K562 (cell line): Measurements from ENCODE around the gene ZKSCAN7. TPM values are rescaled to one million over a fixed set of nuclear protein-coding genes. Genes with fewer than 3 reads are reported as not detected.

Source experiments
- ATAC-seq: fragments of 200-7000 bp; cut with Tn5 transposase; 3 replicates; pipeline ENCODE4 v1.9.1; 2020; ENCODE audit warnings: moderate library complexity
- BruUV-seq: library from RNA; stranded (reverse); fragments of 400-500 nt; replicated peaks from 2 replicates; lab custom pipeline; 2021; lab: Mats Ljungman, UMichigan
- CTCF ChIA-PET: fragments of 300-600 bp; formaldehyde crosslinking; extraction: SDS; loops from one replicate; lab custom pipeline; 2021; ENCODE audit warnings: low intra/inter-chr PET ratio; lab: Yijun Ruan, JAX
- POLR2A ChIA-PET: fragments of 300-600, 350-650 bp; sonication (Branson Sonifier 250); formaldehyde crosslinking; extraction: SDS; loops from one replicate; lab custom pipeline; 2021; ENCODE audit warnings: antibody characterized with exemption, inconsistent platforms; lab: Yijun Ruan, JAX
- DNase-seq, 4 experiments: peaks; one replicate each; pipeline versions ENCODE4 v3.0.0 to v3.0.0-alpha.2; 2011 to 2018; ENCODE audit warnings: low spot score in 3 of 4, mixed read lengths in 3 of 4; ENCODE audit errors: extremely low read depth in 1 of 4
- FAIRE-seq: peaks from 2 replicates; lab custom pipeline; 2011; peaks lifted over from hg19 to GRCh38; lab: Jason Lieb, UNC
- H2AFZ ChIP-seq: 2 replicates; pipeline ENCODE4 v1.6.0; 2011; ENCODE audit warnings: low read depth, low read length, control low read depth, inconsistent platforms
- H3K27ac ChIP-seq: fragments of 200-600 bp; 3 replicates; pipeline ENCODE4 v1.8.0; 2011; ENCODE audit warnings: low read depth, mild to moderate bottlenecking, control low read depth, inconsistent platforms, low read length, moderate library complexity, mixed read lengths; ENCODE audit errors: extremely low read depth
- H3K27me3 ChIP-seq, 2 experiments: fragments of 300-600 bp in 1 of 2; 2 replicates in 1 of 2; 3 replicates in 1 of 2; pipeline versions ENCODE4 v1.6.0 to v1.8.0; 2011; ENCODE audit warnings: inconsistent platforms in 2 of 2, low read length in 2 of 2, mild to moderate bottlenecking in 1 of 2, mixed read lengths in 1 of 2, moderate library complexity in 1 of 2; ENCODE audit not compliant: control insufficient read depth in 2 of 2, insufficient read depth in 2 of 2
- H3K36me3 ChIP-seq: fragments of 300-600 bp; 3 replicates; pipeline ENCODE4 v1.8.0; 2011; ENCODE audit warnings: mild to moderate bottlenecking, low read length, inconsistent platforms; ENCODE audit not compliant: control insufficient read depth, insufficient read depth
- H3K4me1 ChIP-seq, 2 experiments: fragments of 200-600 bp in 1 of 2; replicated peaks in 1 of 2; 2 replicates in 1 of 2; 3 replicates in 1 of 2; pipeline versions ENCODE4 v1.5.1 to v1.8.0; 2011; ENCODE audit warnings: inconsistent platforms in 2 of 2, low read length in 2 of 2, mild to moderate bottlenecking in 1 of 2, mixed read lengths in 1 of 2, moderate library complexity in 1 of 2; ENCODE audit not compliant: control insufficient read depth in 2 of 2, insufficient read depth in 2 of 2
- H3K4me2 ChIP-seq: 2 replicates; pipeline ENCODE4 v1.6.1; 2011; ENCODE audit warnings: low read length, control low read depth, inconsistent platforms, mixed read lengths; ENCODE audit not compliant: insufficient read depth
- H3K4me3 ChIP-seq: fragments of 200-600 bp; sonication (generic), shearing (Covaris generic); 2 replicates; pipeline ENCODE4 v1.5.1; 2016; ENCODE audit warnings: control low read depth, inconsistent platforms
- H3K79me2 ChIP-seq: fragments of 200-600 bp; 3 replicates; pipeline ENCODE4 v1.8.0; 2011; ENCODE audit warnings: low read length, inconsistent platforms; ENCODE audit not compliant: control insufficient read depth, insufficient read depth
- H3K9ac ChIP-seq, 2 experiments: 2 replicates each; pipeline versions ENCODE4 v1.6.0 to v1.6.1; 2011; ENCODE audit warnings: low read depth in 2 of 2, low read length in 2 of 2, control low read depth in 1 of 2, inconsistent platforms in 1 of 2, mild to moderate bottlenecking in 1 of 2, mixed read lengths in 1 of 2; ENCODE audit not compliant: insufficient read depth in 1 of 2
- H3K9me1 ChIP-seq: one replicate; pipeline ENCODE4 v1.6.0; 2011; ENCODE audit warnings: inconsistent platforms, mild to moderate bottlenecking, low read length, moderate library complexity; ENCODE audit not compliant: control insufficient read depth, insufficient read depth
- H3K9me3 ChIP-seq: replicated peaks from 2 replicates; pipeline ENCODE4 v1.5.1; 2011; ENCODE audit warnings: low read depth, low read length, inconsistent platforms; ENCODE audit not compliant: control insufficient read depth, insufficient read depth
- H4K20me1 ChIP-seq: replicated peaks from 2 replicates; pipeline ENCODE4 v1.6.1; 2011; ENCODE audit warnings: low read length, inconsistent platforms, mixed read lengths; ENCODE audit not compliant: control insufficient read depth, insufficient read depth
- ILK ChIP-seq: fragments of 450-650 bp; IDR thresholded peaks from 2 replicates; pipeline ENCODE4 v1.6.1; 2016; ENCODE audit warnings: missing genetic modification characterization, low read depth, mild to moderate bottlenecking, missing compliant biosample characterization, moderate library complexity, borderline replicate concordance
- POLR3A ChIP-seq: IDR thresholded peaks from 2 replicates; pipeline ENCODE4 v1.6.1; 2011; ENCODE audit warnings: borderline replicate concordance, mild to moderate bottlenecking, moderate library complexity; ENCODE audit not compliant: insufficient read length, insufficient read depth; ENCODE audit errors: extremely low read depth
- SPI1 ChIP-seq: IDR thresholded peaks from 2 replicates; pipeline ENCODE4 v1.6.1; 2011; ENCODE audit warnings: low read depth, low read length, control low read depth, borderline replicate concordance
- in situ Hi-C: fragments of 300-500 bp; cut with MboI; formaldehyde crosslinking; loops from 4 replicates; pipeline ENCODE4 v1.15.0; 2018; ENCODE audit warnings: inconsistent platforms, mixed read lengths
- intact Hi-C: fragments of 100-400 bp; cut with micrococcal nuclease; formaldehyde crosslinking; loops from 2 replicates; pipeline ENCODE4 v1.14.2; 2022
- polyA plus RNA-seq, 8 experiments: library from polyadenylated mRNA; depleted of rRNA in 4 of 8; stranded (reverse) in 5 of 8; unstranded in 3 of 8; fragments of >200 nt; fragmentation: Nextera tagmentation in 2 of 8; fragmentation: Illumina TruSeq in 1 of 8; extraction: Ambion mirVana in 2 of 8; extraction: Trizol in 1 of 8; gene quantifications; 2 replicates each; pipeline versions ENCODE4 v1.2.1 to v1.2.3, GENCODE V29; 2011 to 2014; ENCODE audit warnings: inconsistent platforms in 1 of 8, missing spikeins in 1 of 8
- total RNA-seq, 7 experiments: library from RNA; depleted of rRNA in 6 of 7; stranded (reverse); fragments of >200 nt in 6 of 7; fragmentation: Illumina TruSeq in 2 of 7; extraction: Trizol in 2 of 7; gene quantifications; 2 replicates each; pipeline versions ENCODE4 v1.2.1 to v1.2.3, GENCODE V29; 2011 to 2021; ENCODE audit warnings: low replicate concordance in 1 of 7

Gene ZKSCAN7
- total and polyA plus RNA-seq, 9 of the 15 experiments (the other 6 are each of a cell fraction or from before 2014, with no cell fraction given) = not detected

- Histone ChIP-seq H4K20me1 (no peaks in the 10 kb centered on the region), H3K9me1 (no peaks in the 10 kb centered on the region), H3K27ac (no peak overlapping the region), H3K4me3 (no peak overlapping the region), H3K36me3 (no peaks in the 10 kb centered on the region), H3K79me2 (no peaks in the 10 kb centered on the region), H3K4me1 (no peaks in the 10 kb centered on the region), H3K9ac (no peak overlapping the region), H3K9me3 (no peaks in the 10 kb centered on the region), H3K27me3 (no peaks in the 10 kb centered on the region), H2AFZ (no peak overlapping the region), H3K4me2 (no peak overlapping the region)
- CTCF ChIA-PET = no interaction called here
- DNase-seq = no peak
- no peak for FAIRE-seq
- in situ Hi-C loops = no loop called here
- no peak for ATAC-seq
- intact Hi-C loops = no loop called here
- TF ChIP-seq ILK (tag) = no peak
- peak; percentile 75 for TF ChIP-seq SPI1
- no peak for TF ChIP-seq POLR3A
- POLR2A ChIA-PET = interaction anchor here (1.4 kb wide), 1 partner anchor 18 kb away, joined by 3 read pairs; no protein-coding TSS in a partner anchor
- no TSS peak for BruUV-seq
These were observed 57.7 kb downstream of the ZKSCAN7 start for GRCh38 chr3:44612678-44613077.

Other genes starting within 250 kb of the ZKSCAN7 start
Only the 7 nearest of the 9 such genes appear.
- gene ZNF445, start 77.5 kb upstream of the ZKSCAN7 start, total RNA-seq (2014; rRNA removed) = 5.8 and 7.9 TPM in 2 replicates
- 13.9 and 14.3 TPM in 2 replicates for gene ZNF445, start 77.5 kb upstream of the ZKSCAN7 start, total RNA-seq (2014; rRNA removed; fragmentation: Illumina TruSeq; extraction: Trizol)
- 14.0 and 15.0 TPM in 2 replicates for gene ZNF445, start 77.5 kb upstream of the ZKSCAN7 start, total RNA-seq (2015; rRNA removed; fragmentation: Illumina TruSeq; extraction: Trizol)
- 24.2 and 26.9 TPM in 2 replicates for gene ZNF445, start 77.5 kb upstream of the ZKSCAN7 start, total RNA-seq (2021)
- gene ZNF445, start 77.5 kb upstream of the ZKSCAN7 start, polyA plus RNA-seq (2011; rRNA removed) = 10.6 and 11.8 TPM in 2 replicates
- gene ZNF445, start 77.5 kb upstream of the ZKSCAN7 start, polyA plus RNA-seq (2014; fragmentation: Illumina TruSeq; extraction: Trizol) = 9.5 and 9.9 TPM in 2 replicates
- 1 to 10 TPM; 1.2 to 1.8 TPM for gene ZNF445, start 77.5 kb upstream of the ZKSCAN7 start, polyA plus RNA-seq (2014; fragmentation: Nextera tagmentation; extraction: Ambion mirVana)
- 12.4 and 13.1 TPM in 2 replicates for gene ZNF445, start 77.5 kb upstream of the ZKSCAN7 start, polyA plus RNA-seq (2014; rRNA removed)
- 0.08 and 0.09 TPM in 2 replicates for gene ZNF660, start 29.8 kb downstream of the ZKSCAN7 start, total RNA-seq (2014; rRNA removed)
- 0.65 and 0.96 TPM in 2 replicates for gene ZNF660, start 29.8 kb downstream of the ZKSCAN7 start, total RNA-seq (2014; rRNA removed; fragmentation: Illumina TruSeq; extraction: Trizol)
- 0.40 and 0.49 TPM in 2 replicates for gene ZNF660, start 29.8 kb downstream of the ZKSCAN7 start, total RNA-seq (2015; rRNA removed; fragmentation: Illumina TruSeq; extraction: Trizol)
- gene ZNF660, start 29.8 kb downstream of the ZKSCAN7 start, total RNA-seq (2021) = 0.13 and 0.29 TPM in 2 replicates
- gene ZNF660, start 29.8 kb downstream of the ZKSCAN7 start, polyA plus RNA-seq (2011; rRNA removed) = 0.17 and 0.24 TPM in 2 replicates
- 0.07 and 0.10 TPM in 2 replicates for gene ZNF660, start 29.8 kb downstream of the ZKSCAN7 start, polyA plus RNA-seq (2014; fragmentation: Illumina TruSeq; extraction: Trizol)
- gene ZNF660, start 29.8 kb downstream of the ZKSCAN7 start, polyA plus RNA-seq (2014; fragmentation: Nextera tagmentation; extraction: Ambion mirVana) = under 1 TPM; 0.06 to 0.07 TPM
- gene ZNF660, start 29.8 kb downstream of the ZKSCAN7 start, polyA plus RNA-seq (2014; rRNA removed) = 0.18 and 0.19 TPM in 2 replicates
- 12.1 and 13.1 TPM in 2 replicates for gene ZNF197, start 69.8 kb downstream of the ZKSCAN7 start, total RNA-seq (2014; rRNA removed)
- gene ZNF197, start 69.8 kb downstream of the ZKSCAN7 start, total RNA-seq (2014; rRNA removed; fragmentation: Illumina TruSeq; extraction: Trizol) = 19.1 and 22.3 TPM in 2 replicates
- 16.1 and 18.5 TPM in 2 replicates for gene ZNF197, start 69.8 kb downstream of the ZKSCAN7 start, total RNA-seq (2015; rRNA removed; fragmentation: Illumina TruSeq; extraction: Trizol)
- gene ZNF197, start 69.8 kb downstream of the ZKSCAN7 start, total RNA-seq (2021) = 12.7 and 13.9 TPM in 2 replicates
- 10.1 and 13.7 TPM in 2 replicates for gene ZNF197, start 69.8 kb downstream of the ZKSCAN7 start, polyA plus RNA-seq (2011; rRNA removed)
- 15.7 and 16.7 TPM in 2 replicates for gene ZNF197, start 69.8 kb downstream of the ZKSCAN7 start, polyA plus RNA-seq (2014; fragmentation: Illumina TruSeq; extraction: Trizol)
- gene ZNF197, start 69.8 kb downstream of the ZKSCAN7 start, polyA plus RNA-seq (2014; fragmentation: Nextera tagmentation; extraction: Ambion mirVana) = 1 to 10 TPM; 3.5 to 3.8 TPM
- gene ZNF197, start 69.8 kb downstream of the ZKSCAN7 start, polyA plus RNA-seq (2014; rRNA removed) = 9.4 and 11.0 TPM in 2 replicates
- gene ZNF35, start 93.5 kb downstream of the ZKSCAN7 start, total RNA-seq (2014; rRNA removed) = 11.5 and 12.2 TPM in 2 replicates
- gene ZNF35, start 93.5 kb downstream of the ZKSCAN7 start, total RNA-seq (2014; rRNA removed; fragmentation: Illumina TruSeq; extraction: Trizol) = 18.2 and 21.9 TPM in 2 replicates
- 17.6 and 18.2 TPM in 2 replicates for gene ZNF35, start 93.5 kb downstream of the ZKSCAN7 start, total RNA-seq (2015; rRNA removed; fragmentation: Illumina TruSeq; extraction: Trizol)
- gene ZNF35, start 93.5 kb downstream of the ZKSCAN7 start, total RNA-seq (2021) = 13.1 and 13.7 TPM in 2 replicates
- gene ZNF35, start 93.5 kb downstream of the ZKSCAN7 start, polyA plus RNA-seq (2011; rRNA removed) = 7.5 and 8.2 TPM in 2 replicates
- 12.3 and 14.8 TPM in 2 replicates for gene ZNF35, start 93.5 kb downstream of the ZKSCAN7 start, polyA plus RNA-seq (2014; fragmentation: Illumina TruSeq; extraction: Trizol)
- 10 to 100 TPM; 15.2 to 15.5 TPM for gene ZNF35, start 93.5 kb downstream of the ZKSCAN7 start, polyA plus RNA-seq (2014; fragmentation: Nextera tagmentation; extraction: Ambion mirVana)
- gene ZNF35, start 93.5 kb downstream of the ZKSCAN7 start, polyA plus RNA-seq (2014; rRNA removed) = 8.0 and 8.6 TPM in 2 replicates
- gene ZNF502, start 157.5 kb downstream of the ZKSCAN7 start, total RNA-seq (2014; rRNA removed) = 0.59 and 0.61 TPM in 2 replicates
- 0.73 and 1.3 TPM in 2 replicates for gene ZNF502, start 157.5 kb downstream of the ZKSCAN7 start, total RNA-seq (2014; rRNA removed; fragmentation: Illumina TruSeq; extraction: Trizol)
- gene ZNF502, start 157.5 kb downstream of the ZKSCAN7 start, total RNA-seq (2015; rRNA removed; fragmentation: Illumina TruSeq; extraction: Trizol) = 0.68 and 0.98 TPM in 2 replicates
- 0.65 and 0.73 TPM in 2 replicates for gene ZNF502, start 157.5 kb downstream of the ZKSCAN7 start, total RNA-seq (2021)
- 0.11 and 0.47 TPM in 2 replicates for gene ZNF502, start 157.5 kb downstream of the ZKSCAN7 start, polyA plus RNA-seq (2011; rRNA removed)
- gene ZNF502, start 157.5 kb downstream of the ZKSCAN7 start, polyA plus RNA-seq (2014; fragmentation: Illumina TruSeq; extraction: Trizol) = 0.73 and 0.90 TPM in 2 replicates
- gene ZNF502, start 157.5 kb downstream of the ZKSCAN7 start, polyA plus RNA-seq (2014; fragmentation: Nextera tagmentation; extraction: Ambion mirVana) = under 1 TPM; 0.38 to 0.67 TPM
- gene ZNF502, start 157.5 kb downstream of the ZKSCAN7 start, polyA plus RNA-seq (2014; rRNA removed) = 0.60 and 1.6 TPM in 2 replicates
- 4.9 and 6.5 TPM in 2 replicates for gene ZNF501, start 174.4 kb downstream of the ZKSCAN7 start, total RNA-seq (2014; rRNA removed)
- 4.5 and 4.8 TPM in 2 replicates for gene ZNF501, start 174.4 kb downstream of the ZKSCAN7 start, total RNA-seq (2014; rRNA removed; fragmentation: Illumina TruSeq; extraction: Trizol)
- gene ZNF501, start 174.4 kb downstream of the ZKSCAN7 start, total RNA-seq (2015; rRNA removed; fragmentation: Illumina TruSeq; extraction: Trizol) = 3.6 and 3.7 TPM in 2 replicates
- gene ZNF501, start 174.4 kb downstream of the ZKSCAN7 start, total RNA-seq (2021) = 3.9 and 4.4 TPM in 2 replicates
- 1.1 and 4.2 TPM in 2 replicates for gene ZNF501, start 174.4 kb downstream of the ZKSCAN7 start, polyA plus RNA-seq (2011; rRNA removed)
- 2.3 and 4.1 TPM in 2 replicates for gene ZNF501, start 174.4 kb downstream of the ZKSCAN7 start, polyA plus RNA-seq (2014; fragmentation: Illumina TruSeq; extraction: Trizol)
- 1 to 10 TPM; 1.2 to 1.6 TPM for gene ZNF501, start 174.4 kb downstream of the ZKSCAN7 start, polyA plus RNA-seq (2014; fragmentation: Nextera tagmentation; extraction: Ambion mirVana)
- gene ZNF501, start 174.4 kb downstream of the ZKSCAN7 start, polyA plus RNA-seq (2014; rRNA removed) = 2.4 and 2.9 TPM in 2 replicates
- 27.9 and 31.3 TPM in 2 replicates for gene KIAA1143, start 206.4 kb downstream of the ZKSCAN7 start, total RNA-seq (2014; rRNA removed)
- 72.0 and 97.2 TPM in 2 replicates for gene KIAA1143, start 206.4 kb downstream of the ZKSCAN7 start, total RNA-seq (2014; rRNA removed; fragmentation: Illumina TruSeq; extraction: Trizol)
- gene KIAA1143, start 206.4 kb downstream of the ZKSCAN7 start, total RNA-seq (2015; rRNA removed; fragmentation: Illumina TruSeq; extraction: Trizol) = 43.7 and 47.0 TPM in 2 replicates
- gene KIAA1143, start 206.4 kb downstream of the ZKSCAN7 start, total RNA-seq (2021) = 42.8 and 47.1 TPM in 2 replicates
- gene KIAA1143, start 206.4 kb downstream of the ZKSCAN7 start, polyA plus RNA-seq (2011; rRNA removed) = 30.9 and 40.7 TPM in 2 replicates
- 47.4 and 54.6 TPM in 2 replicates for gene KIAA1143, start 206.4 kb downstream of the ZKSCAN7 start, polyA plus RNA-seq (2014; fragmentation: Illumina TruSeq; extraction: Trizol)
- 10 to 100 TPM; 33.5 to 42.2 TPM for gene KIAA1143, start 206.4 kb downstream of the ZKSCAN7 start, polyA plus RNA-seq (2014; fragmentation: Nextera tagmentation; extraction: Ambion mirVana)
- 24.0 and 25.6 TPM in 2 replicates for gene KIAA1143, start 206.4 kb downstream of the ZKSCAN7 start, polyA plus RNA-seq (2014; rRNA removed)